WTC11 (cell line): ENCODE data around the gene CERT1. TPM values are rescaled to one million over a fixed set of nuclear protein-coding genes. Genes with fewer than 3 reads are reported as not detected.

Experiments
- ATAC-seq: fragments of 200-7000 bp; cut with Tn5 transposase; 2 replicates; pipeline ENCODE4 v1.10.0; 2021; ENCODE audit warnings: mild to moderate bottlenecking, moderate library complexity
- CTCF ChIA-PET: fragments of 300-600 bp; sonication (Branson Sonifier 250); formaldehyde crosslinking; loops from one replicate; lab custom pipeline; 2021; ENCODE audit warnings: antibody characterized with exemption; lab: Charles Lee
- POLR2A ChIA-PET: fragments of 350-600 bp; sonication (Branson Sonifier 250); formaldehyde crosslinking; loops from one replicate; lab custom pipeline; 2021; ENCODE audit warnings: antibody characterized with exemption; lab: Charles Lee
- DNase-seq: peaks from one replicate; pipeline ENCODE4 v3.0.0; 2021; ENCODE audit warnings: low spot score
- H3K27ac Mint-ChIP-seq: 2 replicates; pipeline ENCODE4 v1.8.0; 2021; ENCODE audit warnings: mixed read lengths
- H3K27me3 Mint-ChIP-seq: 2 replicates; pipeline ENCODE4 v1.8.0; 2021; ENCODE audit warnings: low read depth, mild to moderate bottlenecking, moderate library complexity, mixed read lengths
- H3K36me3 Mint-ChIP-seq: 2 replicates; pipeline ENCODE4 v1.8.0; 2021; ENCODE audit warnings: mixed read lengths
- H3K4me1 Mint-ChIP-seq: 2 replicates; pipeline ENCODE4 v1.8.0; 2022; ENCODE audit warnings: mixed read lengths
- H3K4me3 Mint-ChIP-seq: 2 replicates; pipeline ENCODE4 v1.8.0; 2021; ENCODE audit warnings: mild to moderate bottlenecking, moderate library complexity, mixed read lengths
- H3K9me3 Mint-ChIP-seq: 2 replicates; pipeline ENCODE4 v1.8.0; 2021; ENCODE audit warnings: mixed read lengths
- AR ChIP-seq: fragments of 250-450 bp; sonication (Bioruptor Pico); IDR thresholded peaks from 2 replicates; pipeline ENCODE4 v1.9.0; 2021; ENCODE audit warnings: mild to moderate bottlenecking
- ATF6 ChIP-seq: sonication (generic); formaldehyde crosslinking; IDR thresholded peaks from 2 replicates; pipeline ENCODE4 v1.8.1; 2023; ENCODE audit warnings: mild to moderate bottlenecking, missing genetic modification reagents
- CDX4 ChIP-seq: fragments of 250-450 bp; sonication (Bioruptor Pico); IDR thresholded peaks from 2 replicates; pipeline ENCODE4 v1.9.0; 2021; ENCODE audit warnings: moderate library complexity, mild to moderate bottlenecking, inconsistent platforms, borderline replicate concordance
- CREB1 ChIP-seq: sonication (generic); formaldehyde crosslinking; IDR thresholded peaks from 2 replicates; pipeline ENCODE4 v1.8.0; 2023; ENCODE audit warnings: mild to moderate bottlenecking, missing genetic modification reagents
- FOXP1 ChIP-seq: sonication (generic); formaldehyde crosslinking; IDR thresholded peaks from 2 replicates; pipeline ENCODE4 v1.8.0; 2022; ENCODE audit warnings: missing genetic modification reagents, mild to moderate bottlenecking, moderate library complexity, borderline replicate concordance
- NR1H2 ChIP-seq: sonication (generic); formaldehyde crosslinking; IDR thresholded peaks from 2 replicates; pipeline ENCODE4 v1.9.0; 2021; ENCODE audit warnings: mild to moderate bottlenecking, moderate library complexity, missing genetic modification reagents
- OVOL2 ChIP-seq: fragments of 250-450 bp; sonication (Bioruptor Pico); IDR thresholded peaks from 2 replicates; pipeline ENCODE4 v1.9.0; 2021; ENCODE audit warnings: mild to moderate bottlenecking, borderline replicate concordance
- RORB ChIP-seq: fragments of 250-450 bp; sonication (Bioruptor Pico); IDR thresholded peaks from 2 replicates; pipeline ENCODE4 v1.9.0; 2021; ENCODE audit warnings: mild to moderate bottlenecking
- SMAD3 ChIP-seq: sonication (generic); formaldehyde crosslinking; IDR thresholded peaks from 2 replicates; pipeline ENCODE4 v1.8.0; 2022; ENCODE audit warnings: missing genetic modification reagents, mild to moderate bottlenecking, borderline replicate concordance
- STAT6 ChIP-seq: sonication (generic); formaldehyde crosslinking; conservative IDR thresholded peaks from 2 replicates; pipeline ENCODE4 v1.8.1; 2023; ENCODE audit warnings: mild to moderate bottlenecking, low read depth, missing genetic modification reagents, moderate library complexity
- ZNF232 ChIP-seq: sonication (generic); formaldehyde crosslinking; IDR thresholded peaks from 2 replicates; pipeline ENCODE4 v1.8.0; 2022; ENCODE audit warnings: mild to moderate bottlenecking, missing genetic modification reagents
- ZNF281 ChIP-seq: sonication (generic); formaldehyde crosslinking; IDR thresholded peaks from 2 replicates; pipeline ENCODE4 v1.8.0; 2023; ENCODE audit warnings: mild to moderate bottlenecking, missing genetic modification reagents
- ZNF317 ChIP-seq: sonication (generic); formaldehyde crosslinking; IDR thresholded peaks from 2 replicates; pipeline ENCODE4 v1.8.1; 2023; ENCODE audit warnings: low read depth, mild to moderate bottlenecking, moderate library complexity, missing genetic modification reagents, borderline replicate concordance
- ZNF396 ChIP-seq: fragments of 250-450 bp; sonication (Bioruptor Pico); IDR thresholded peaks from 2 replicates; pipeline ENCODE4 v1.8.0; 2021; ENCODE audit warnings: mild to moderate bottlenecking, moderate library complexity, borderline replicate concordance
- ZSCAN18 ChIP-seq: fragments of 250-450 bp; sonication (Bioruptor Pico); IDR thresholded peaks from 2 replicates; pipeline ENCODE4 v2.1.2; 2022; ENCODE audit warnings: mild to moderate bottlenecking, moderate library complexity
- total RNA-seq: library from RNA; stranded (reverse); gene quantifications from 3 replicates; pipeline ENCODE4 v1.2.3, GENCODE V29; 2021

CERT1 gene
- total RNA-seq, 1 experiment from 2014 or later, result 50.8 TPM

- H3K9me3 Mint-ChIP-seq, result no peaks in the 10 kb centered on the region
- H3K27me3 Mint-ChIP-seq, result no peaks in the 10 kb centered on the region
- no peak overlapping the region for H3K4me3 Mint-ChIP-seq
- ATAC-seq (no peak), DNase-seq (no peak)
- peak overlapping the region; percentile 71; the same call in 1 of the 2 replicates for H3K27ac Mint-ChIP-seq
- ChIA-PET POLR2A (interaction anchor here (0.5 kb wide), 1 partner anchor 193 kb away, joined by 3 read pairs; no protein-coding TSS in a partner anchor), CTCF (no interaction called here)
- H3K4me1 Mint-ChIP-seq, result peaks cover 28% of the 10 kb centered on the region
- no peak for TF ChIP-seq OVOL2
- no peak for TF ChIP-seq ZNF317 (CRISPR knock-in tag)
- TF ChIP-seq NR1H2 (CRISPR knock-in tag), result no peak
- H3K36me3 Mint-ChIP-seq, result peaks cover 35% of the 10 kb centered on the region
These were observed 170.5 kb downstream of the CERT1 start for GRCh38 chr5:75340714-75341478.

GRCh38 chr5:75338408-75338807 is 173.0 kb downstream of the CERT1 start:
- Mint-ChIP-seq H3K27ac (peak overlapping the region; percentile 95), H3K9me3 (peaks cover 5% of the 10 kb centered on the region; the same call in 1 of the 2 replicates), H3K4me1 (peaks cover 31% of the 10 kb centered on the region), H3K27me3 (no peaks in the 10 kb centered on the region), H3K36me3 (peaks cover 21% of the 10 kb centered on the region)
- POLR2A ChIA-PET, result interaction anchor here (2.6 kb wide), 1 partner anchor 101 kb away, joined by 22 read pairs; the partner anchor contains the start of gene ANKRD31
- DNase-seq, result no peak
- no peak for TF ChIP-seq ZNF396 (CRISPR knock-in tag)
- TF ChIP-seq RORB (CRISPR knock-in tag), result no peak
- no peak for TF ChIP-seq ZNF232 (CRISPR knock-in tag)
- TF ChIP-seq SMAD3, result no peak
- TF ChIP-seq FOXP1 (CRISPR knock-in tag), result no peak
- no peak for TF ChIP-seq ATF6 (CRISPR knock-in tag)
- no peak for TF ChIP-seq CREB1 (CRISPR knock-in tag)
- TF ChIP-seq AR (CRISPR knock-in tag), result no peak
- TF ChIP-seq, all 79 proteins: peak for 0
- no peak for ATAC-seq
- CTCF ChIA-PET, result interaction anchor here (0.7 kb wide), 1 partner anchor 36 kb away, joined by 4 read pairs; no protein-coding TSS in a partner anchor
- H3K4me3 Mint-ChIP-seq, result no peak overlapping the region

- H3K36me3 Mint-ChIP-seq, result peaks cover 17% of the 10 kb centered on the region
- peaks cover 5% of the 10 kb centered on the region; the same call in 1 of the 2 replicates for H3K9me3 Mint-ChIP-seq
- no peak for ATAC-seq
- POLR2A ChIA-PET, result interaction anchor here (0.7 to 2.6 kb wide), 17 partner anchors 9 to 470 kb away, joined by 3 to 22 read pairs (median 4); partner anchors contain the start of genes ANKRD31, CERT1, POC5 and POLK
- CTCF ChIA-PET, result interaction anchor here (0.6 to 2.0 kb wide), 26 partner anchors 8 to 412 kb away, joined by 3 to 62 read pairs (median 4); partner anchors contain the start of gene ANKRD31
- peaks cover 31% of the 10 kb centered on the region for H3K4me1 Mint-ChIP-seq
- H3K27me3 Mint-ChIP-seq, result no peaks in the 10 kb centered on the region
- no peak for DNase-seq
- no peak overlapping the region for H3K4me3 Mint-ChIP-seq
- H3K27ac Mint-ChIP-seq, result peak overlapping the region; percentile 95
- TF ChIP-seq STAT6 (CRISPR knock-in tag) (no peak), ZNF232 (CRISPR knock-in tag) (no peak), ZNF281 (no peak), ZSCAN18 (CRISPR knock-in tag) (no peak), CDX4 (CRISPR knock-in tag) (no peak)
These were observed 173.9 kb downstream of the CERT1 start for GRCh38 chr5:75337366-75338021.
